ENCODE data around the gene ARHGAP6.

DNA sequence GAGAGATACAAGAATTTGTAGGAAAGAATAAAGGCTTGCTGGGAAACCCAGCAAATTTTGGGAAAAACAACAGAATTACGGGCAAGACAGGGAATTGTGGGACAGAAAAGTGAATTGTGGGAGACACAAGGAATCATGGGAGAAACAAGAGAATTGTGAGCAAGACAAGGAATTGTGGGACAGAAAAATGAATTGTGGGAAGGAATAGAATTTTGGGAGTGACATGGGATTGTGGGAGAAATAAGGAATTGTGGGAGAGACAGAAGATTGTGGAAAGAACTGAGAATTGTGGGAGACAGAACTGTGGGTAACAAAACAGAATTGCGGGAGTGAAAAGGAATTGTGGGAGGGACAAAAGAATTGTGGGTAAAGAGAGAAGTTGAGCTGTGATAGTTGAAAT is 555.8 kb downstream of the ARHGAP6 start:
- TF ChIP-seq CTCF (IDR thresholded peaks at IDR 0.05): no peak
- TF ChIP-seq EZH2 (IDR thresholded peaks at IDR 0.05): no peak
- TF ChIP-seq EZH2phosphoT487 (IDR thresholded peaks at IDR 0.05): no peak

Data from neural progenitor cell (in vitro differentiated cells).